CD4-positive, alpha-beta T cell (primary cell): ENCODE measurements around the gene COX4I2. TPM values are rescaled to one million over a fixed set of nuclear protein-coding genes. Genes with fewer than 3 reads are reported as not detected.

Experiments used
- ATAC-seq: fragments of 200-7000 bp; cut with Tn5 transposase; one replicate; pipeline ENCODE4 v1.10.0; 2022; ENCODE audit warnings: mild to moderate bottlenecking; ENCODE audit not compliant: poor library complexity
- CTCF ChIA-PET: fragments of 350-600 bp; sonication (Branson Sonifier 250); formaldehyde crosslinking; loops from one replicate; lab custom pipeline; 2021; ENCODE audit warnings: antibody characterized with exemption, inconsistent platforms; lab: Charles Lee
- POLR2A ChIA-PET: fragments of 350-600 bp; sonication (Branson Sonifier 250); formaldehyde crosslinking; loops from one replicate; lab custom pipeline; 2021; ENCODE audit warnings: antibody characterized with exemption, inconsistent platforms; lab: Charles Lee
- DNase-seq, 14 experiments: peaks; one replicate each; pipeline ENCODE4 v3.0.0-alpha.2; 2013 to 2020; ENCODE audit warnings: mixed read lengths in 2 of 14
- H3K27ac ChIP-seq, 2 donors: one replicate each; pipeline versions ENCODE4 v1.5.1 to v1.7.0; 2013; ENCODE audit warnings: low read length in 2 of 2, low read depth in 1 of 2, mild to moderate bottlenecking in 1 of 2
- H3K27me3 ChIP-seq, 2 experiments: 1 replicate in 1 of 2; 2 replicates in 1 of 2; pipeline versions ENCODE4 v1.6.1 to v1.7.0; 2013; ENCODE audit warnings: low read length in 2 of 2, control low read depth in 1 of 2, mild to moderate bottlenecking in 1 of 2, moderate library complexity in 1 of 2; ENCODE audit not compliant: insufficient read depth in 2 of 2, control insufficient read depth in 1 of 2
- H3K36me3 ChIP-seq: one replicate; pipeline ENCODE4 v1.6.1; 2013; ENCODE audit warnings: low read length, control low read depth; ENCODE audit not compliant: insufficient read depth
- H3K4me1 ChIP-seq: one replicate; pipeline ENCODE4 v1.6.1; 2013; ENCODE audit warnings: low read length, control low read depth; ENCODE audit not compliant: insufficient read depth
- H3K4me3 ChIP-seq: one replicate; pipeline ENCODE4 v1.5.1; 2013; ENCODE audit warnings: mild to moderate bottlenecking, low read length, moderate library complexity
- H3K9me3 ChIP-seq, 2 experiments: 1 replicate in 1 of 2; 2 replicates in 1 of 2; pipeline versions ENCODE4 v1.6.1 to v1.7.0; 2013; ENCODE audit warnings: low read length in 2 of 2, mild to moderate bottlenecking in 2 of 2, control low read depth in 1 of 2, moderate library complexity in 1 of 2; ENCODE audit not compliant: control insufficient read depth in 1 of 2, insufficient read depth in 1 of 2
- H3K27ac Mint-ChIP-seq: one replicate; pipeline ENCODE4 v1.8.0; 2020; ENCODE audit warnings: mixed read lengths
- H3K27me3 Mint-ChIP-seq: one replicate; pipeline ENCODE4 v1.8.0; 2021; ENCODE audit warnings: mixed read lengths
- H3K36me3 Mint-ChIP-seq: one replicate; pipeline ENCODE4 v1.8.0; 2021; ENCODE audit warnings: low read depth, mixed read lengths
- H3K4me1 Mint-ChIP-seq: one replicate; pipeline ENCODE4 v1.8.0; 2021; ENCODE audit warnings: low read depth, mixed read lengths
- H3K4me3 Mint-ChIP-seq: one replicate; pipeline ENCODE4 v1.8.0; 2020; ENCODE audit warnings: mild to moderate bottlenecking, mixed read lengths
- H3K9me3 Mint-ChIP-seq: one replicate; pipeline ENCODE4 v1.8.0; 2020; ENCODE audit warnings: mixed read lengths
- CTCF ChIP-seq: fragments of 200-600 bp; IDR thresholded peaks from one replicate; pipeline ENCODE4 v1.8.0; 2022; ENCODE audit warnings: antibody characterized with exemption, mild to moderate bottlenecking
- intact Hi-C, 2 experiments: fragments of 100-400 bp; cut with DNase I in 1 of 2; cut with micrococcal nuclease in 1 of 2; formaldehyde crosslinking; loops; one replicate each; pipeline versions ENCODE4 v1.15.1 to v1.9.0; 2023 to 2025; cut with DNase I, micrococcal nuclease
- total RNA-seq, 174 experiments: library from RNA in 2 of 174; stranded (reverse) in 2 of 174; gene quantifications; one replicate each; pipeline ENCODE4 v1.2.3 and lab custom pipeline; 2021 to 2026

COX4I2 gene
- total RNA-seq, 2 experiments from 2014 or later = not detected

DNA sequence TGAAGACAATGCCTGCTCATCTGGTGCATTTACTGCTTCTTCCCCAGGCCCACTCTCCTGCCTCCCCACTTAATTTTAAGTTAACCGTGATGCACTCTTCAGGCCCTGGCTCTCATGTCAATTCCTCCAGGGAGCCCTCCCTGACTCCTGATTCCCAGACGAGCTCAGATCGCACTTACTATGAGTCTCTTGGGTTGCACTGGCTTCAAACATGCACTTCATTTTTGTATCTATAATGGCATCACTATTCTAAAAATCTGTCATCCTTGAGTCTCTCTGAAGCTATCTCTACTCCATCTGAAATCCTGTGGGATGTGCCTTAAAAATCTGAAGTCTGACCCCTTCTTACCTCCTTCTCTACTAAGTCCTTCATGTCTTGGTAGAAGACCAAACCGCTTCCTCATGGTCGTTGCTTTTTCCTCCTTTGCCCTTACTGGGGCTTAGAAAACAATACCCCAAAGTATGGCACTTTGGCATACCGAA lies 24.7 kb downstream of the COX4I2 start:
- no peaks in the 10 kb centered on the region for H3K27me3 ChIP-seq
- H3K4me3 ChIP-seq = no peak overlapping the region
- H3K36me3 Mint-ChIP-seq = peaks cover 16% of the 10 kb centered on the region
- H3K9me3 Mint-ChIP-seq = no peaks in the 10 kb centered on the region
- peak overlapping the region; percentile 84 for H3K4me3 Mint-ChIP-seq
- no peaks in the 10 kb centered on the region for H3K27me3 Mint-ChIP-seq
- H3K27ac Mint-ChIP-seq = peak overlapping the region; percentile 50
- no peak overlapping the region for H3K27ac ChIP-seq
- H3K4me1 ChIP-seq = peaks cover 28% of the 10 kb centered on the region
- H3K9me3 ChIP-seq = no peaks in the 10 kb centered on the region
- H3K4me1 Mint-ChIP-seq = peaks cover 27% of the 10 kb centered on the region
- H3K36me3 ChIP-seq = peaks cover 20% of the 10 kb centered on the region
- CTCF ChIA-PET = interaction anchor here (0.7 to 7.3 kb wide), 15 partner anchors 12 to 83 kb away, joined by 3 to 197 read pairs (median 7); partner anchors contain the start of genes BCL2L1 and ID1
- intact Hi-C loops = no loop called here
- no peak for TF ChIP-seq CTCF
- DNase-seq (no peak), ATAC-seq (no peak)
- POLR2A ChIA-PET = interaction anchor here (0.9 to 4.9 kb wide), 5 partner anchors 13 to 61 kb away, joined by 4 to 114 read pairs (median 8); partner anchors contain the start of gene BCL2L1

GRCh38 chr20:31663524-31663837 lies 25.8 kb downstream of the COX4I2 start:
- CTCF ChIA-PET = interaction anchor here (7.3 kb wide), 1 partner anchor 59 kb away, joined by 197 read pairs; the partner anchor contains the start of gene BCL2L1
- peak overlapping the region; percentile 10 for H3K27ac Mint-ChIP-seq
- DNase-seq (no peak), ATAC-seq (no peak)
- no peak for TF ChIP-seq CTCF
- intact Hi-C loops = no loop called here
- Histone ChIP-seq H3K9me3 (no peaks in the 10 kb centered on the region), H3K27ac (no peak overlapping the region), H3K4me3 (no peak overlapping the region), H3K27me3 (no peaks in the 10 kb centered on the region), H3K36me3 (peaks cover 20% of the 10 kb centered on the region), H3K4me1 (peaks cover 38% of the 10 kb centered on the region)
- peaks cover 35% of the 10 kb centered on the region for H3K4me1 Mint-ChIP-seq
- no peak overlapping the region for H3K4me3 Mint-ChIP-seq
- H3K9me3 Mint-ChIP-seq = no peaks in the 10 kb centered on the region
- POLR2A ChIA-PET = interaction anchor here (4.9 kb wide), 1 partner anchor 60 kb away, joined by 114 read pairs; the partner anchor contains the start of gene BCL2L1
- H3K27me3 Mint-ChIP-seq = no peaks in the 10 kb centered on the region
- H3K36me3 Mint-ChIP-seq = peaks cover 16% of the 10 kb centered on the region

DNA sequence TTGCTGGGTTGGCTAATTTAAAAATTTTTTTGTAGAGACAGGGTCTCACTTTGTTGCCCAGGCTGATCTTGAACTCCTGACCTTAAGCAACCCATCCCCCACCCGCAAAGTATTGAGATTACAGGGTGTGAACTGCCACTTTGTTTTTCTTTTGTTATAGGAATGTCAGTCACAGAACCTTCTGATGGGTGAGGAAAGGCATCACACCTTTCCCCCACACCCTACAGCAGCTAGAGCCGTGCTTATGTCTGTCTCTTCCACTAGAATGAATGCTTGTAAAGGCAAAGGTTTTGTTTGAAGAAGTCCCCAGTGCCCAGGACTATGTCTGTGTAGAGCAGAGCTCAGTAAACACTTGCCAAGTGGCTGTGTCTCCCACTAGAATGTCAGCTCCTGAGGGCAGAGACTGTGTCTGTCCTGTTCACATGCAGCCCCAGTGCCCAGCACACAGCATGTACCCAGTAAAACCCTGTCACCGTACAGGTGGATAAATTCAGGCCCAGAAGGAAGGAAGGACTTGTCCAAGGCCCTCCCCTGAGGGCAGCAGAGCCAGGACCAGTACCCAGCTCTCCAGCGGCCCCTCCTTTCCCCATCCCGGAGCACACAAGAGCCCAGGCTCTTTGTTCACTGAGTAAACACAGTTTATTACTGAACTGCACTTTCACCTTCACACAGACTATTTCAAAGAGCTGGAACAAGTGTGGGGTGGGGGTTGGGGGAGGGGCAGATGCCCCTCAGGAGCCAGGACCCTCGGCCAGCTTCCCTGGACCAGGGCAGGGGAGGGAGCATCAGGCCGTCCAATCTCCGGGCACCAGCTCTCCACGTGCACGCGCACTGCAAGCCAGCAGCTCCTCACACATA lies 26.4 kb downstream of the COX4I2 start:
- H3K9me3 Mint-ChIP-seq = no peaks in the 10 kb centered on the region
- no peaks in the 10 kb centered on the region for H3K27me3 ChIP-seq
- TF ChIP-seq CTCF = no peak
- H3K27me3 Mint-ChIP-seq = no peaks in the 10 kb centered on the region
- ATAC-seq (no peak), DNase-seq (no peak)
- peak overlapping the region; percentile 10 for H3K27ac Mint-ChIP-seq
- CTCF ChIA-PET = interaction anchor here (7.3 kb wide), 1 partner anchor 58 kb away, joined by 197 read pairs; the partner anchor contains the start of gene BCL2L1
- H3K4me3 ChIP-seq = no peak overlapping the region
- H3K4me3 Mint-ChIP-seq = no peak overlapping the region
- peaks cover 41% of the 10 kb centered on the region for H3K4me1 ChIP-seq
- H3K9me3 ChIP-seq = no peaks in the 10 kb centered on the region
- peaks cover 35% of the 10 kb centered on the region for H3K4me1 Mint-ChIP-seq
- peaks cover 20% of the 10 kb centered on the region for H3K36me3 ChIP-seq
- peak overlapping the region; percentile 2 to 41 for H3K27ac ChIP-seq
- intact Hi-C loops = no loop called here
- POLR2A ChIA-PET = interaction anchor here (1.8 to 4.9 kb wide), 2 partner anchors 59 to 60 kb away, joined by 5 to 114 read pairs; partner anchors contain the start of gene BCL2L1
- H3K36me3 Mint-ChIP-seq = peaks cover 16% of the 10 kb centered on the region
